ENCODE data around the gene TCEA2.
"Not testable (repeated sequence)": the region's sequence is repeated elsewhere in the genome, so short reads cannot be mapped to it uniquely, and the experiment has no call there.

The TCEA2 gene

GRCh38 chr20:64080013-64080812, 17.2 kb downstream of the TCEA2 start, which contains the start of gene OPRL1:
Gene OPRL1, plus strand, starts transcription at chr20:64080082. Its CDS starts 12,639 bp downstream, at chr20:64092721.
- no peak for DNase-seq

- DNase-seq: no peak
Measured at GRCh38 chr20:64080813-64081623, 18.0 kb downstream of the TCEA2 start.

DNA sequence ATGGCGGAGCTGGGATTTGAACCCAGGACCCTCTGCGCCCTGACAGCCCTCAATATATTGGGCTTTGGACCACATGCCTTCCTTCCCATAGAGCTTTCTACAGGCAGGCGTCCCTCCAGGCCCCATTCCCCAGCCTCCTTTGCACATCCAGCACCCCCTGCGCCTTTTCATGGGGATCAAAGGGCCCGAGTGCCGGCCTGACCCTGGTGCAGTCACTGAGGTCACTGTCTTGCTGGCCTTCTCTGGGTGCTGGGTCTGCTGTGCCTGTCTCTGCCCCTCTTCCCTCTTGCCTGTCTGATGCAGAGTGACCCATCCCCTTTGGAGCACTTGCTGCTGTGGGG, 18.6 kb downstream of the TCEA2 start:
- no peak for DNase-seq

DNA sequence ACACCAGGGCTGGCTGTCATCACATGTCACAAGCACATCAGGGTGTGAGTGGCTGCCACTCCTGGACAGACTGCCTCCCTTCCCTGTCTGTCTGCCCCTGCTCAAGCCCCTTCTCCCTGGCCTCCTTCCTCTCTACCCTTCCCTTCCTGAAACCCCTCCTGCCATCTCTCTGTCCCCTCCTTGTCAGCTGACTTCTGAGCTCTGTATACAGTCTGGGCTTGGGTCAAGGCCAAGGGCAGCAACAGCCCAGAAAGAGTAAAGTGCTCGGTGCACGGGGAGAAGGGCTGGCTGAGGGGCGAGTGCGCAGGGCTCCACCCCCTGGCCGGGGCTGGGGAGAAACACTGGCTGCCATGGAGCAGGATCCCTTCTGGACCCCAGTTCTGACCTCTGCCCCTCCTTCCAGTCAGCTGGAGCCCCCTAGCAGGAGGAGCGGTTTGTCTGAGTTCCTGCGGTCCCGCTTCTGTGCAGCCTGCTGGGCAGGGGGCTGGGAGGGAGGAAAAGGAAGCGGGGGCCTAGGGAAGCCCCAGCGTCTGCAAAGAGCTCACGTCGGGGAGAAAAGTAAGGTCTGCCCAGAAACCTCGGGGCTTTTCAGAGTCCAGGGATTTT, 19.2 kb downstream of the TCEA2 start:
- DNase-seq: no peak

DNA sequence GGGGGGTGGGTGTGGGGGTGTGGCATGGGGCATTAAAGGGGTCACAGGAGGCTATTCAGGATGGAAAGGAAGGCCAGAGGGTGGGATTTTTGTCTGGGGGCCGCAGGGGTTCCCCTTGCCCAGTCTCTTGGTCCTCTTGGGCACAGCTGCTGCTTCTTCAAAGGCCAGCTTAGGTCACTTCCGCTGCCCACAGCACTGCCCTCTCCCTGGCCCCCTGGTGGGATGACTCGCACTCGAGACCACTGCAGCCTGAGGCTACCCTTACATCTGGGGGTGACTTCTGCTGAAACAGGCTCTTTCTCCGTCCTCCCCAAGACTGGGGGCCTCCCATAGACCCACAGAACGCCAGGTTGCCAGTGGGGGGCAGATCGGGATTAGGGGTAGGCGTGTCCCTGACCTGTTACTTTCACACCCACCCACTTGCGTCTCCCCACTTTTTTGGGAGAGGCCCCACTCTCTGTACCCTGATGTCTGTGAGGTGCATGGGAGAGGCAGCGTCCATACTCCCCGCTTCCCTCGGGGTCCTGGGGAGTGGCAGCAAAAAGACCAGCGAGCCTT, 19.9 kb downstream of the TCEA2 start:
- DNase-seq: no peak

GRCh38 chr20:64083378-64083803, 20.4 kb downstream of the TCEA2 start:
- DNase-seq: peak; percentile 56

DNA sequence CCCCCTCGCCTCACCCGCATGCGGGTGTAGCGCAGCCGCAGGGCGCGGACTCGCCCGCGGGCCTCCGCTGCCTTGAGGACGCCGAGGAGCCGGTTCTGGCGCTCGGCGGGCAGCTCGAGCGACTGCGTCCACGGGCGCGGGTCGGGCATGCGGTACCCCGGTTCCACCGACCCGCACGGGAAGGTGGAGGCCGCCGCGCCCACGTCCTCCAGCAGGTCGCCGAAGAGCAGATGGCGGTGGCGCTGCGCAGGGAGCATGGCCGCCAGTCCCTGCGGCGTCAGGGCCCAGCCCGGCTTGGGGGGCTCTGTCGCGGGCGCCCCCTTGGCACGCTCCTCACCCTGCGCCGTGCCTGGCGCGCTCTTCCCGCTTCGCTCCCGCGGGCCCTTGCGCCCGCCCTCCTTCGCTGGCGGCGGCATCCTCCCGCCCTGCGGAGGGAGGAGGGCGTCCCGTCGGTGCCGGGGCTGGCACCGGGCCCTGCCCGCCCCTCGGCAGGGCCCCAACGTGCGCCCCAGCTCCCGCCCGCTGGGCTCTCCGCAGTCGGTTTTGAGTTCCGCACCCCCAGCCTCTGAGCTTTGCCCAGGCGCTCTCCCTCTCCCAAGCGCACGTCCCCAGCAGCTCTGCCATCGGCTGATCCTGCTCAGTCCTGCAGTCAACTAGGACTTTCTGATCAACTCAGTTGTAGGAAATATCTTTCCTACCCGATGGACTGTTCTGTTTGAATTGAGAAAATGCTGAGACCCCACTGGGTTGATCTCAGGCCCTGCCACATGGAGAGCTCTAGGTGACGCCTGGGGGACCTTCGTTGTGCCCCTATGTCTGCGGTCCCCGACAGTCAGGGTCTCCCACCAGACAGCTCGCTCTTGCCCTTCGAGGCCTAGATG, 21.0 kb downstream of the TCEA2 start, which contains the start of gene LKAAEAR1:
LKAAEAR1 (minus strand) TSS at position 595 of the 881 bp plus-strand sequence; CDS start at position 416, 179 bp downstream.
- DNase-seq: no peak

DNA sequence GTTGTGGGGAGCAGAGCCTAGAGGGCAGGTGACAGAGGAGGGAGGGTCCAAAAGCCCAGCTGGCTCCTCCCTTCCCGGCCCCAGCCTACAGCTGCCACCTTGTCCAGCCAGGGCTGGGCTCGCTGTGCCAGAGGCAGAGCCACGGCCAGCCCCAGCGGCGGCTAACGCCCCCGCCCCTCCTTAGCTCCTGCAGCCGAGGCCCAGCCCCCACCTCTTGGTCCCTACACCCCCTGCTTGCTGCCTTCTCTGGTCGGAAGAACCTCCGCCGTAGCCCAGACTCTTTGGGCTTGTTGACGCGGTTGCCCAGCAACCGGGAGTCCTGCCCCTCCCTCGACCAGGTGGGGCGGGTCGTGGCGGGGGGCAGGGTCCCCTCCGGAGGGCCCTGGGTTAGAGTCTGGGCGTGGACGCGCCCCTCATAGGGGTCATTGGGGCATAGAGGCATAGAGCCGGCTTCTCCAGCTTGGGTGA, 21.7 kb downstream of the TCEA2 start:
- DNase-seq: no peak

DNA sequence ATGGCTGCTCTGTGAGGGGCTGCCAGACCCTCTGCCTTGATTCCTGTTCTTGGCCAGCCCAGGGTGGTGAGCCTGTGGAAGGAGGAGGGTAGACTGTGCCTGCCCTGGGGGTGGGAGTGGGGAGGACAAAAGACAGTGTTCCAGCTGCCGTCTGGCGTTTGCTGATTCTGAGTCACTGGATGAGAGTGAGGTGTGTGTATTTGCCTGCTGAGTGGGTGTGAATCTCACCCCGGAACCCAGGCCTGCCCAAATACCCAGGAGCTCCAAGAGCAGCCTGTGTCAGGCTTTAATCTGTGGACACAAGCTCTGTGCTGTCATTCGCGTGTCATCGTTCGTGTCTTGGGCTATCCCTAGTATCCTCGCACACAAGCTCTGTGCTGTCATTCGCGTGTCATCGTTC, 23.8 kb downstream of the TCEA2 start:
- DNase-seq: no peak

GRCh38 chr20:64087226-64087825, 24.3 kb downstream of the TCEA2 start:
- DNase-seq: not testable (repeated sequence)

DNA sequence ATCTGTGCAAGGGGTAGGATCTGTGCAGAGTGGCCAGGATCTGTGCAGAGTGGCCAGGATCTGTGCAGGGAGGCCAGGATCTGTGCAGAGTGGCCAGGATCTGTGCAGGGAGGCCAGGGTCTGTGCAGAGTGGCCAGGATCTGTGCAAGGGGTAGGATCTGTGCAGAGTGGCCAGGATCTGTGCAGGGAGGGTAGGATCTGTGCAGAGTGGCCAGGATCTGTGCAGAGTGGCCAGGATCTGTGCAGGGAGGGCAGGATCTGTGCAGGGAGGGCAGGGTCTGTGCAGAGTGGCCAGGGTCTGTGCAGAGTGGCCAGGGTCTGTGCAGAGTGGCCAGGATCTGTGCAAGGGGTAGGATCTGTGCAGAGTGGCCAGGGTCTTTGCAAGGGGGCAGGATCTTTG, 25.6 kb downstream of the TCEA2 start:
- not testable (repeated sequence) for DNase-seq

- no peak for DNase-seq
Measured at GRCh38 chr20:64090165-64090564, 27.2 kb downstream of the TCEA2 start.

DNA sequence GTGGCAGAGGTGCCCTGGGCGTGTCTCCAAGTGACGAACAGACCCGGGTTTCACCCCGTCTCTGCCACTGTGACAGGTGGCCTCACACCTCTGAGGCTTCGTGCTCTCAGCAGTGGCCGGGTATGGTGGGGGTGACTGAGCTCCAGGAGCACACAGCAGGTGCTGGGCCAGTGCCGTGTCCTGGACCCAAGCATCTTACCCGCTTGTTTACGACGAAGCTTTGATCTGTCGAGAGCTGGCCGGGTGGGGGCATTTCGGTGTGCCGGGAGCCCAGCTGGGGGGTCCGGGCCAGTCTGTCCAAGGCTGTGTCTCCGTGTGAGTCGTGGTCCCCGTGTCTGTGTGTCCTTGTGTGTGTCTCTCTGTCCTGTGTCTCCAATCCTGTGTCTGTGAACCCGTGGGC, 28.3 kb downstream of the TCEA2 start:
- no peak for DNase-seq

DNA sequence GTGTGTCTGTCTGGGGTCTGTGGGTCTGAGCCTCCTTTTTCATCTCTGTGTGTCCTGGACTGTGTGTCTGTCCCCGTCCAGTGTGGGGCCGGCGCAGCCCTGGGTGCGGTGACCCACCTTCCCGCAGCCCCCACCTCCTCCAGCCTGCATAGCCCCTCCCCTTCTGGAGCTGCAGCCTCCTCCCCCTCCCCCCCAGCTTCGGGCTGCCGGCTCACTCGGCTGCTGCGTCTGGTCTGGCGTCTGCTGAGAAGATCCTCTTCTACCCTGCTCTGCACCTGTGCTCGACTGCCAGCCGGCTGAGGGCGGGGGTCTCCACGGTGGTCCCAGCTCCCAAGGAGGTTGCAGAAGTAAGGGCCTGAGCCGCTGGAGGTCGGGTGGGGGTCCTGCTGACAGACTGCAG, 28.8 kb downstream of the TCEA2 start:
- no peak for DNase-seq

- DNase-seq: no peak
Measured at GRCh38 chr20:64092258-64093012, 29.4 kb downstream of the TCEA2 start.

DNA sequence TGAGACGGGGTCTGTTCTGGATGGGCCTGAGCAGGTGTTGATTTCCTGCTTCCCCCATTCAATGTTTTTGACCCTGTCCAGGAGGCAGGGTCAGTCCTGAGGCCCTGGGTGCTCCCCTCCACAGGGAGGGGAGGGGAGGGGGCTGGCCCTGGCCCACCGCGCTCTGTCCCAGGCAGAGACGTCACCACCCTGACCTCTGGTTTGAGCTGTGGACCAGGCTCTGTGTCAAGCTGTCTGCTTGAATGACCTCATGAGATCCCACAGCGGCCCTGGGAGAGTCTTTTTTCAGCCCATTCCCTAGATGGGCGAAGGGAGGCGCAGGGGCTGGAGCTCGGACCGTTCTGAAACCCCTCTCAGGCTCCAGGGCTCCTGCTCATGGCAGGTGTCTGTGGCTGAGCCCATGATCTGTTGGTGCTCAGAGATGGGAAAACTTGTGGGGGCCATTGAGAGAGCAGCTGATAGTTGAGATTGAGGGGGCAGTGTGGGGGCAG, 30.1 kb downstream of the TCEA2 start:
- DNase-seq: no peak

DNA sequence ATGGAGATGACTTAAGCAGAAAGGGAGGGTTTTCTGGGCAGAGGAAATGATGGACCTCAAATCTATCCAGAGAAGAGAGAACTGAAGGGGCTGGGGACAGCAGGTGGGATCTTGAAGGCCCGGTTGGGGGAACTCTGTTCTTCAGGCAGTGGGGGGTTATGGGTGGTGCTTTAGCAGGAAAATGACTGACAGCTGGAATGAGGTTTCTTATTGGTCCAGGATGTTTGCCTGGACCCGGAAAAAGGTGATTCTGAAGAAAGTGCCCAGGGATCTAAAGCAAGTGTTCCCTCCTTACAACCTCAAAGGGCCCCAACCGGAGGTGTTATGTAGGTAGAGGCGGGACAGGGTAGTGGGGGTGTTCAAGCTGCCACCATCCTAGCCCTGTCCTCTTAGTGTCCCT, 32.5 kb downstream of the TCEA2 start:
- DNase-seq: no peak

DNA sequence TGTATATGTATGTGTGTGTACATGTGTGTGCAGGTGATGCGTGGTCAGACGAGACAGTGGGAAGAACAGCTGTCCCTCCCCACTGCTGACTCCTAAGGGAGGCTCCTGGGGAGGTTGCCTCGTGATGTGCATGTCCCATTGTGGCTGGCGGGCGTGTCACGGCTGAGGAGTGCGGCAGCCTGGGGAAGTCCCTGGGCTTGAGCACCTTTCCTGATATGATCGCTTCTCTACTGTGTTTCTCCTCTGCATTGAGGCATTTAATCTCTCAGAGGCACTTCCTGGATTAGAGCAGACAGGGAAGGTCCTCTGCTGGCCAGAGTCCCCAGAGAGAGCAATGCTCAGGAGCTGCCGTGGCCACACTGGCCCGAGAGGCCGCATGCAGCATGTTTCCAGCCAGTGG, 32.9 kb downstream of the TCEA2 start:
- no peak for DNase-seq

- DNase-seq: no peak
Measured at GRCh38 chr20:64096535-64096934, 33.5 kb downstream of the TCEA2 start.

DNA sequence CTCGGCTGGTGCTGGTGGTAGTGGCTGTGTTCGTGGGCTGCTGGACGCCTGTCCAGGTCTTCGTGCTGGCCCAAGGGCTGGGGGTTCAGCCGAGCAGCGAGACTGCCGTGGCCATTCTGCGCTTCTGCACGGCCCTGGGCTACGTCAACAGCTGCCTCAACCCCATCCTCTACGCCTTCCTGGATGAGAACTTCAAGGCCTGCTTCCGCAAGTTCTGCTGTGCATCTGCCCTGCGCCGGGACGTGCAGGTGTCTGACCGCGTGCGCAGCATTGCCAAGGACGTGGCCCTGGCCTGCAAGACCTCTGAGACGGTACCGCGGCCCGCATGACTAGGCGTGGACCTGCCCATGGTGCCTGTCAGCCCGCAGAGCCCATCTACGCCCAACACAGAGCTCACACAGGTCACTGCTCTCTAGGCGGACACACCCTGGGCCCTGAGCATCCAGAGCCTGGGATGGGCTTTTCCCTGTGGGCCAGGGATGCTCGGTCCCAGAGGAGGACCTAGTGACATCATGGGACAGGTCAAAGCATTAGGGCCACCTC, 35.5 kb downstream of the TCEA2 start:
- no peak for DNase-seq

Measured in activated effector memory CD4-positive, alpha-beta T cell treated with Interleukin-2 at 50 U/mL for 16 hours (primary cell).